SIG-M5 (cell line): Measurements from ENCODE around the gene ADAMTS18.

Experiments
- DNase-seq: peaks from one replicate; lab custom pipeline; 2025; lab: John Stamatoyannopoulos, UW

Gene ADAMTS18

GRCh38 chr16:77327717-77328116, 107.1 kb downstream of the ADAMTS18 start:
- DNase-seq: no peak

GRCh38 chr16:77324729-77325128, 110.1 kb downstream of the ADAMTS18 start:
- no peak for DNase-seq

GRCh38 chr16:77323695-77324094, 111.1 kb downstream of the ADAMTS18 start:
- DNase-seq: no peak

GRCh38 chr16:77322757-77323156, 112.1 kb downstream of the ADAMTS18 start:
- no peak for DNase-seq

- DNase-seq: no peak
Observed at GRCh38 chr16:77317059-77317458, 117.8 kb downstream of the ADAMTS18 start.

GRCh38 chr16:77310877-77311276, 124.0 kb downstream of the ADAMTS18 start:
- DNase-seq: no peak

GRCh38 chr16:77308163-77308561, 126.7 kb downstream of the ADAMTS18 start:
- no peak for DNase-seq

GRCh38 chr16:77307426-77308162, 127.2 kb downstream of the ADAMTS18 start:
- no peak for DNase-seq

GRCh38 chr16:77306075-77306474, 128.8 kb downstream of the ADAMTS18 start:
- no peak for DNase-seq

GRCh38 chr16:77304877-77305276, 130.0 kb downstream of the ADAMTS18 start:
- DNase-seq: no peak

GRCh38 chr16:77304134-77304533, 130.7 kb downstream of the ADAMTS18 start:
- no peak for DNase-seq

GRCh38 chr16:77302674-77303073, 132.2 kb downstream of the ADAMTS18 start:
- no peak for DNase-seq

GRCh38 chr16:77302249-77302648, 132.6 kb downstream of the ADAMTS18 start:
- DNase-seq: no peak

- no peak for DNase-seq
Observed at GRCh38 chr16:77300256-77300655, 134.6 kb downstream of the ADAMTS18 start.

GRCh38 chr16:77299395-77299794, 135.4 kb downstream of the ADAMTS18 start:
- DNase-seq: no peak

GRCh38 chr16:77298418-77299360, 136.1 kb downstream of the ADAMTS18 start:
- DNase-seq: no peak

GRCh38 chr16:77297996-77298395, 136.8 kb downstream of the ADAMTS18 start:
- no peak for DNase-seq

GRCh38 chr16:77295896-77296295, 138.9 kb downstream of the ADAMTS18 start:
- DNase-seq: no peak

GRCh38 chr16:77290451-77291115, 144.3 kb downstream of the ADAMTS18 start:
- DNase-seq: no peak

GRCh38 chr16:77289331-77289809, 145.5 kb downstream of the ADAMTS18 start:
- DNase-seq: no peak

- no peak for DNase-seq
Observed at GRCh38 chr16:77288222-77288621, 146.6 kb downstream of the ADAMTS18 start.

GRCh38 chr16:77285676-77286075, 149.2 kb downstream of the ADAMTS18 start:
- DNase-seq: no peak
